ENCODE measurements around the gene FGF18.
"Not testable (repeated sequence)": the region's sequence is repeated elsewhere in the genome, so short reads cannot be mapped to it uniquely, and the experiment has no call there.

The FGF18 gene

DNA sequence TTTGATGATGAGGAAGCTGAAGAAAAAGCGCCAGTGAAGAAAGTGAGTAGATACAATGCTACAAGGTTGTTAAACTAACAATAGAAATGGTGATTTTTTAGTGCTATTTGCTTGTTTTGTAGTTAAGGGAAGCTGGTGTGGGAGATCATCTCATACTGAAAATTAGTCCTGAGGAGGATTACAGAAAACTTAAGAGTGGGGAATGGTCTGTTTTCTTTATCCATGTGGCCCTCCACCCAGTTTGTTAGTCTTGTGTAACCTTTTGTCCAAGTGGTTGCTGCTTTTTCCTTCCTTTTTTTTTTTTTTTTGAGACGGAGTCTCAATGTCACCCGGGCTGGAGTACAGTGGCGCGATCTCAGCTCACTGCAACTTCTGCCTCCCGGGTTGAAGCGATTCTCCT, 19.3 kb upstream of the FGF18 start:
- DNase-seq (ENCODE audit: low read depth) = no peak

DNA sequence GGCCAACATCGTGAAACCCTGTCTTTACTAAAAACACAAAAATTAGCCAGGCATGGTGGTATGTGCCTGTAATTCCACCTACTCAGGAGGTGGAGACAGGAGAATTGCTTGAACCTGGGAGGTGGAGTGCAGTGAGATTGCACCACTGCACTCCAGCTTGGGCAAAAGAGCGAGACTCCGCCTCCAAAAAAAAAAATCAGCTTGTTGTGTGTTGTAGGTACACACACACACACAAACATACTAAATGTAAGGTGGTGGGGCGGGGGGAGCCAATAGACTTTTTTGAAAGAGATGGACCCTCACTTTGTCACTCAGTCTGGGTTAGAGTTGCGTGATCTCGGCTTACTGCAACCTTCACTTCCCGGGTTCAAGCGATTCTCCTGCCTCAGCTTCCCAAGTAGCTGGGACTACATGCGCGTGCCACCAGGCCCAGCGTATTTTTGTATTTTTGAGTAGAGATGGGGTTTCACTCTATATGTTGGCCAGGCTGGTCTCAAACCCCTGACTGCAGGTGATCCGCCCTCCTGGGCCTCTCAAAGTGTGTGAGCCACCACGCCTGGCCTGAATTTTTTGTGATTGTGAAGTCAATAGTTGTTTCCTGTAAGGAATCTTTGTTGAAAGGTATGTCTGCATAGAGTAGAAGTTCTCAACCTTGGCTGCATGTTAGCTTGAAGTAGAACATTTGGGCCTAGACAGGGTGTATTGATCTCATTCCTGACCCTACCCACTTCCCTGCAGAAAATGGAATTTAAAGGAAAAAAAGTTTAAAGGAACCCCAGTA, 18.1 kb upstream of the FGF18 start:
- no peak for DNase-seq (ENCODE audit: low read depth)

- not testable (repeated sequence) for DNase-seq (ENCODE audit: low read depth)
These were observed 16.7 kb upstream of the FGF18 start for GRCh38 chr5:171402751-171403150.

DNA sequence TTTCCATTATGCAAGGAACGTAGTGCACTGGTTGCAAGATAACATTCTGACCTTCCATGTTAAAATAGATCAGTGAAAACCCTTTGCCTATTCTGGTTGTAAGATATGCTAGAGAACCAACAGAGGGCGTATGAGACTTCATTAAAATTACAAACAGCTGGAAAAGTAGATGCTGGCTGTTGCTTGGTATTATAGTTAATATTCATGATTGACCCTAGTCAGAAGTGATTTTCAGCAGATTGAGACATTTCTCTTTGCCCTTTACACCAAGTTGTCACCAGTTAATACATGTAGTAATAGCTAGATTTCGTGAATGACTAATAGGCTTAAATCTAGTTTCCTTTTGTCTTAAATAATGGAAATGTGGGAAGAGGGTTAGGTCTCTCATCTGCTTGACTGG, 13.8 kb upstream of the FGF18 start:
- no peak for DNase-seq (ENCODE audit: low read depth)

DNA sequence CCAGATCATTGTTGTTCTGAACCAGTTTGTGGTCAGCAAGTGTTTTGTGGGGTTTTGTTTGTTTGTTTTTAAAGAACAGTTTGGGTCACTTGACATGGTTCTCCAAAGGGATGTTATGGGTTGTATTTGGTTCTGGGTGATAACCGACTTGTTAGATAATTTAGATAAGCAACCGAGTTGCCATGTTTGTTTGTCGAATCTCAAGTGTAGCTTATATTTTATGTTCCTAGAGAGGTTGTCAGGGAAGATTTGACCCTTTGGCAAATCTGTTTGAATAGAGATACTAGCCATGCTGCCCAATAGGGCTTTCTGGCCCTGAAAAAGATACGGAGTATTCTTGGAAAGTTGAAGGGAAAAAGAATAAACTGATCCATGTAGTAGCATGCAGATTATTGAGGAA, 12.2 kb upstream of the FGF18 start:
- no peak for DNase-seq (ENCODE audit: low read depth)

GRCh38 chr5:171409164-171410136, 10.0 kb upstream of the FGF18 start:
- no peak for DNase-seq (ENCODE audit: low read depth)

GRCh38 chr5:171410181-171410580, 9.3 kb upstream of the FGF18 start:
- no peak for DNase-seq (ENCODE audit: low read depth)

- no peak for DNase-seq (ENCODE audit: low read depth)
These were observed 7.3 kb upstream of the FGF18 start for GRCh38 chr5:171412186-171412585.

GRCh38 chr5:171413153-171413910, 6.1 kb upstream of the FGF18 start:
- DNase-seq (ENCODE audit: low read depth) = no peak

DNA sequence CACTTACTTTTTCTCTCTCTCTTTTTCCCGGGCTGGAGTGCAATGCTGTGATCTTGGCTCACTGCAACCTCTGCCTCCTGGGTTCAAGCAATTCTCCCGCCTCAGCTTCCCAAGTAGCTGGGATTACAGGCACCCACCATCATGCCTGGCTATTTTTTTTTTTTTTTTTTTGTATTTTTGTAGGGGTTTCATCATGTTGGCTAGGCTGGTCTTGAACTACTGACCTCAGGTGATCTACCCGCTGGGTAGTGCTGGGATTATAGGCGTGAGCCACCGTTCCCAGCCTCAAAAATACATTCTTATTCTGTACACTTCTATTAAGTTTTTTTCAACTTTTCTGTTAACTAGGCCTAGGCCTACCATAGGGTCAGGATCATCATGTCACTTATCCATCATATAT, 5.5 kb upstream of the FGF18 start:
- DNase-seq (ENCODE audit: low read depth) = not testable (repeated sequence)

DNA sequence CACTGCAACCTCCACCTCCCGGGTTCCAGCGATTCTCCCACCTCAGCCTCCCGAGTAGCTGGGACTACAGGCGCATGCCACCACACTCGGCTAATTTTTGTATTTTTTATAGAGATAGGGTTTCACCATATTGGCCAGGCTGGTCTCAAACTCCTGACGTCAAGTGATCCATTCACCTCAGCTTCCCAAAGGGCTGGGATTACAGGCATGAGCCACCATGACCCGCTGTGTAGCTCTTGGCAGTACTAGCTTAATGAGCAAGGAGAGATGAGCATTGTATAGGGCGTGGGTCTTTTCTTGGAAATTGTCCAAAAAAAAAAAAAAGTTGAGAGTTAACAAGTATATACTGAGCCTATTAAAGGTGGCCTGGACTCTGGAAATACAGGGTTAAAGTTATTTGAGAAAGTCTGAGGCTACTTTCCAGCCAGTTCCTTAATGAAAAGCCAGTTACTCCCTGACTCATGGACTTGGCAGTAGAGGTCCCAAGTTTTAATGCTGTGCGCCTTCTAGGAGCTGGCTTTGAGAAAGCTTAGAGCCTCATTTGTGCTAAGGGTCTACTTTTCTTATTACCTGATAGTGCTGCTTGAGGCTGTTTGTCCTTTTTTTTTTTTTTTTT, 4.2 kb upstream of the FGF18 start:
- no peak for DNase-seq (ENCODE audit: low read depth)

- no peak for DNase-seq (ENCODE audit: low read depth)
These were observed 3.0 kb upstream of the FGF18 start for GRCh38 chr5:171416160-171417049.

DNA sequence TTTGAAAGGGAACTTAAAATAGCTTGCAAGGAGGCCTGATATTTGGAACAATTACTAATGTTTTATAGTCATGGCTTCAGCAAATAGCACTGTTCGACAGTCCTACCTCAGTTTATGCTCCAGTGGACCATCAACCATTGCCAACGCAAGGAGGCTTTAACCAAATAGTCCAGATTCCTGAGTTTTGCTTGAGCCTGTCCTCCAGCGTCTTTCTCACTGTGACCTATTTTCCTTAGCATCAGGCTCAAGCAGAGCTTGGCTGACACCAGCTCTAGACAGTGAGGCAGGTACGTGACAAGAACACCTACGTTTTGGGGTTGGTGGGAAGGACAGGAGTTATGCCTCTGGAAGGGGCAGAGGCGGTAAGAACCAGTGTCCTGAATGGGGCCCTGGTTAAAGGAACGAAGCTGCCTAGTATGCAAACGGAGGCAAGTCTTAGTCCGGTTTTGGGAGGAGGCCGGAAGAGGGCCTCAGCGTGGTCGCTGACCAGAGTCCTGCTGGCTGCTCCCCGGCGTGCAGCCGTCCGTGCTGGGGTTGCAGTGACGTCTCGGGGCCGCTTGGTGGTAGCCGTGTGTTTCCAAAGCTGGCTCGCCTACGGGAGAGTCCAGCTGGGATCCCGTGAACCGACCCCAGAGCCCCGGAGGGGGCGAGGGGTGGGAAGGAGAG, 998 bp upstream of the FGF18 start:
- DNase-seq (ENCODE audit: low read depth) = no peak

GRCh38 chr5:171419688-171420430, 412 bp downstream of the FGF18 start:
- no peak for DNase-seq (ENCODE audit: low read depth)

- DNase-seq (ENCODE audit: low read depth) = no peak
These were observed 1.2 kb downstream of the FGF18 start for GRCh38 chr5:171420431-171421241.

GRCh38 chr5:171421331-171422262, 2.1 kb downstream of the FGF18 start:
- DNase-seq (ENCODE audit: low read depth) = no peak

DNA sequence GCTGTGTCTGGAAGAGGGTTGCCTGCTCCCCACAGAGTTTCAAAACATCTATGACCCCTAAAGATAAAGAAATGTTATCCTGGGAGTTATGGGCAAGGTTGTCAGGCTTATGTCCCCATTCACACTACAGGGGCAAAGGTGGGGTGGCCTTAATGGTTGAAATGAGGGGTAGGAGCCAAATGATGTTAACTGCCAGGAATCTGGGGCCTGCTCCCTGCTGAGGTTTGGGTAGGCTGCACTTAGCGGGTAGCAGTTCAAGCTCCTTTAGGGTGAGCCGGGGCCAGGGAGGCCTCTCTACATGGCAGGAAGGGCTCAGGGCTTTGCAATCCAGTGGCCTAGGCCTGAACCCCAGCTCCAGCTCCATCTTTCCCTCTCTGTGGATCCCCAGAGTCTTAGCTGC, 3.0 kb downstream of the FGF18 start:
- DNase-seq (ENCODE audit: low read depth) = no peak
